Neural crest cell (in vitro differentiated cells): Measurements from ENCODE around the gene PTPRO. TPM values are rescaled to one million over a fixed set of nuclear protein-coding genes. Genes with fewer than 3 reads are reported as not detected.

Experiments used
- DNase-seq: peaks from one replicate; pipeline ENCODE4 v3.0.0; 2021; ENCODE audit warnings: low read depth, mixed read lengths, low spot score
- H3K27ac Mint-ChIP-seq: one replicate; pipeline ENCODE4 v1.8.0; 2021; ENCODE audit warnings: mild to moderate bottlenecking, mixed read lengths; ENCODE audit not compliant: unreplicated experiment
- H3K27me3 Mint-ChIP-seq: 2 replicates; pipeline ENCODE4 v1.8.0; 2021; ENCODE audit warnings: low read depth, mild to moderate bottlenecking, mixed read lengths
- H3K36me3 Mint-ChIP-seq: 2 replicates; pipeline ENCODE4 v1.8.0; 2021; ENCODE audit warnings: low read depth, mild to moderate bottlenecking, mixed read lengths
- H3K4me1 Mint-ChIP-seq: 2 replicates; pipeline ENCODE4 v1.8.0; 2021; ENCODE audit warnings: mixed read lengths
- H3K4me3 Mint-ChIP-seq: one replicate; pipeline ENCODE4 v1.8.0; 2021; ENCODE audit warnings: mild to moderate bottlenecking, mixed read lengths
- H3K9me3 Mint-ChIP-seq: 2 replicates; pipeline ENCODE4 v1.8.0; 2021; ENCODE audit warnings: mixed read lengths
- CTCF ChIP-seq: fragments of 200-600 bp; sonication (generic); conservative IDR thresholded peaks from 2 replicates; pipeline ENCODE4 v1.5.0; 2021; ENCODE audit warnings: antibody characterized with exemption, mild to moderate bottlenecking
- total RNA-seq: library from RNA; stranded (reverse); gene quantifications from 2 replicates; pipeline ENCODE4 v1.2.1, GENCODE V29; 2021

Gene PTPRO
- total RNA-seq, 1 donor from 2014 or later, result 3.1 TPM

GRCh38 chr12:15486859-15487258, 164.6 kb downstream of the PTPRO start:
- Mint-ChIP-seq H3K9me3 (no peaks in the 10 kb centered on the region), H3K27ac (no peak overlapping the region), H3K4me3 (no peak overlapping the region), H3K36me3 (no peaks in the 10 kb centered on the region), H3K4me1 (peaks cover 10% of the 10 kb centered on the region), H3K27me3 (peaks cover 12% of the 10 kb centered on the region)
- DNase-seq, result no peak
- TF ChIP-seq CTCF, result no peak

DNA sequence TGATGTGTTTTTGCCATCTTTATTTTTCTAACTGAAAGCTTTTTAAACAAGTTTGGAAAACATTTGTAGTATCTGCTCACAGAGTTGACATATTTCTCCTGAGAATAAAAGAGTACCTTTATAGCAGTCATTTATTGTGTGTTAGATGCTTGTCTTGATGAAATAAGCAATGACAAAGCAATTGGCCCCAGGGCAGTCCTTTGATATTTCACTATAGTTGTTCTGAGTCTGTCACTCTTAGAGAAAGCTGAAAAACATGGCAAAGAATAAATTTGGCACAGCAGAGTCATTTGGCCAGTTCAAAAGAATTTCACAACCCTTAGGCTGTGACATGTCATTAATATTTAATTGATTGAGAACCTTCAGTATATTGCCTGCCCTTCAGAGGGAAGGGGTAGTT, 166.2 kb downstream of the PTPRO start:
- H3K36me3 Mint-ChIP-seq, result no peaks in the 10 kb centered on the region
- no peak overlapping the region for H3K27ac Mint-ChIP-seq
- H3K4me3 Mint-ChIP-seq, result no peak overlapping the region
- DNase-seq, result no peak
- no peak for TF ChIP-seq CTCF
- H3K27me3 Mint-ChIP-seq, result peaks cover 10% of the 10 kb centered on the region
- no peaks in the 10 kb centered on the region for H3K9me3 Mint-ChIP-seq
- H3K4me1 Mint-ChIP-seq, result peaks cover 10% of the 10 kb centered on the region

GRCh38 chr12:15494329-15495046, 172.2 kb downstream of the PTPRO start:
- H3K36me3 Mint-ChIP-seq, result no peaks in the 10 kb centered on the region
- TF ChIP-seq CTCF, result no peak
- no peaks in the 10 kb centered on the region for H3K27me3 Mint-ChIP-seq
- H3K27ac Mint-ChIP-seq, result no peak overlapping the region
- no peaks in the 10 kb centered on the region for H3K9me3 Mint-ChIP-seq
- H3K4me1 Mint-ChIP-seq, result peaks cover 18% of the 10 kb centered on the region
- H3K4me3 Mint-ChIP-seq, result no peak overlapping the region
- DNase-seq, result no peak

DNA sequence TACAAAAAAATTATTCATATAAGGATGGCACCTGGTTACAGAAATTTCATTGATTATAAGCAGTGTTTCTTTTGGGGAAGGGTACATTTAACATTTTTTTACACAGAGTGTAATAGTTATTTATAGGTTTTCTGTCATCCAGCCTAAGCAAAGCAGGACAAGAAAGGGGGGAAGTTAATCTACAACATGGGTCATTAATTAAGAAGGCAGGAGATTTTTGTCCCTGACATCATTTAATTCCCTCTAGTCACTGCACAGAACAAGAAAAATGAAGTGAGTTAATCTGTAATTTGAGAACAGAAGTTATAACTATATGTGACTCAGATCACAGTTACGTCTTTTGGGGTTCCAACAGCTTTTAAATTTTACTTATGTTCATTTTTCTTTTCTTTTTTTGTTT, 173.4 kb downstream of the PTPRO start:
- no peaks in the 10 kb centered on the region for H3K27me3 Mint-ChIP-seq

DNA sequence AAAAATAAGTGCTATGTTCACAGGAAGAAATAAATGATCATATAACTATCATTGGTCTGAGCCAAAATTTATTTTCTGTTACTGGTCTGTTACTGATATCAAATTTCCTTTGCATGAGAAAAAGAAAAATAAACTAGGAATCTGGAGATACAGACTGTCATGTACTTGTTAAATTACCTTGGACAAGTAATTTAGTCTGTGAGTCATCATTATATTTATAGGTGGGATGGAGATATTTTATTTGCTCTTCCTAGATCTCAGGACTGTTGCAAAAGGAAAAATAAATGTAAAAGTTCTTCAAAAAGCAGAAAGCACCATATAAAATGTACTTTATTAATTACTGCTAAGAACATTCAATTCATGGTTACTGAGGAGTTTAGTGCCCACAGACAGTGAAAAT, 174.4 kb downstream of the PTPRO start:
- no peak for DNase-seq
- Mint-ChIP-seq H3K27ac (no peak overlapping the region), H3K36me3 (no peaks in the 10 kb centered on the region), H3K4me1 (peaks cover 14% of the 10 kb centered on the region), H3K4me3 (no peak overlapping the region), H3K27me3 (no peaks in the 10 kb centered on the region), H3K9me3 (no peaks in the 10 kb centered on the region)
- TF ChIP-seq CTCF, result no peak

More for the DNA sequence above, 173.4 kb downstream of the PTPRO start:
- DNase-seq, result no peak
- H3K36me3 Mint-ChIP-seq, result no peaks in the 10 kb centered on the region
- H3K9me3 Mint-ChIP-seq, result no peaks in the 10 kb centered on the region
- no peak overlapping the region for H3K4me3 Mint-ChIP-seq
- no peak overlapping the region for H3K27ac Mint-ChIP-seq
- no peak for TF ChIP-seq CTCF
- H3K4me1 Mint-ChIP-seq, result peaks cover 18% of the 10 kb centered on the region
